ENCODE measurements around the gene ECHDC1. TPM values are rescaled to one million over a fixed set of nuclear protein-coding genes. Genes with fewer than 3 reads are reported as not detected.

The ECHDC1 gene
- total RNA-seq, 1 donor from 2014 or later, result 3.3 TPM

- no peak for TF ChIP-seq CTCF (IDR thresholded peaks at IDR 0.05)
- intact Hi-C loops (cut with DNase I), result no loop called here
- Histone ChIP-seq H3K9me3 (no peaks in the 10 kb centered on the region), H3K4me1 (peaks cover 0 to 13% of the 10 kb centered on the region in 2 donors), H3K27me3 (no peaks in the 10 kb centered on the region), H3K27ac (no peak overlapping the region), H3K4me3 (no peak overlapping the region), H3K36me3 (peaks cover 13 to 16% of the 10 kb centered on the region in 2 donors)
- DNase-seq (ENCODE audit: low spot score in 2 of 2), result no peak
Measured at GRCh38 chr6:127277878-127278843, 65.2 kb downstream of the ECHDC1 start.

GRCh38 chr6:127276331-127276730 is 67.1 kb downstream of the ECHDC1 start:
- intact Hi-C loops (cut with DNase I), result no loop called here
- Histone ChIP-seq H3K36me3 (peaks cover 2% of the 10 kb centered on the region in 2 donors), H3K27ac (no peak overlapping the region), H3K27me3 (no peaks in the 10 kb centered on the region), H3K4me1 (peaks cover 0 to 26% of the 10 kb centered on the region in 2 donors), H3K4me3 (no peak overlapping the region), H3K9me3 (no peaks in the 10 kb centered on the region)
- no peak for TF ChIP-seq CTCF (IDR thresholded peaks at IDR 0.05)
- DNase-seq (ENCODE audit: low spot score in 2 of 2), result no peak

GRCh38 chr6:127273499-127273898 is 69.9 kb downstream of the ECHDC1 start:
- intact Hi-C loops (cut with DNase I), result no loop called here
- H3K27ac ChIP-seq, result no peak overlapping the region
- H3K27me3 ChIP-seq, result no peaks in the 10 kb centered on the region
- H3K36me3 ChIP-seq, result no peaks in the 10 kb centered on the region
- H3K4me3 ChIP-seq, result no peak overlapping the region
- no peak for TF ChIP-seq CTCF (IDR thresholded peaks at IDR 0.05)
- DNase-seq (ENCODE audit: low spot score in 2 of 2), result no peak
- H3K9me3 ChIP-seq, result no peaks in the 10 kb centered on the region
- peaks cover 0 to 32% of the 10 kb centered on the region in 2 donors for H3K4me1 ChIP-seq

- H3K4me1 ChIP-seq, result peaks cover 0 to 32% of the 10 kb centered on the region in 2 donors
- H3K27me3 ChIP-seq, result no peaks in the 10 kb centered on the region
- H3K9me3 ChIP-seq, result no peaks in the 10 kb centered on the region
- H3K27ac ChIP-seq, result no peak overlapping the region
- no peak for TF ChIP-seq CTCF (IDR thresholded peaks at IDR 0.05)
- intact Hi-C loops (cut with DNase I), result no loop called here
- DNase-seq (ENCODE audit: low spot score in 2 of 2), result no peak
- no peaks in the 10 kb centered on the region for H3K36me3 ChIP-seq
- H3K4me3 ChIP-seq, result no peak overlapping the region
Measured at GRCh38 chr6:127272576-127272975, 70.8 kb downstream of the ECHDC1 start.

GRCh38 chr6:127267646-127268625 is 75.5 kb downstream of the ECHDC1 start:
- H3K9me3 ChIP-seq, result no peaks in the 10 kb centered on the region
- intact Hi-C loops (cut with DNase I), result loop anchor here (2.0 to 10.0 kb wide), 4 partner anchors 74 to 1483 kb away; partner anchors contain the start of gene ECHDC1
- H3K4me1 ChIP-seq, result peaks cover 0 to 17% of the 10 kb centered on the region in 2 donors

More at GRCh38 chr6:127267646-127268625, 75.5 kb downstream of the ECHDC1 start:
- Histone ChIP-seq H3K27me3 (no peaks in the 10 kb centered on the region), H3K36me3 (no peaks in the 10 kb centered on the region), H3K27ac (peak overlapping the region; percentile 99 to 100), H3K4me3 (peak overlapping the region; percentile 87 to 91)
- no peak for DNase-seq (ENCODE audit: low spot score in 2 of 2)
- no peak for TF ChIP-seq CTCF (IDR thresholded peaks at IDR 0.05)

All from ascending aorta (tissue), 2 donors.